Neural cell (in vitro differentiated cells): ENCODE measurements around the gene SMG6.

ENCODE experiments used
- EZH2 ChIP-seq: fragments of 200-600, 300-800 bp; shearing (Covaris generic), sonication (generic); IDR thresholded peaks from 2 replicates; pipeline ENCODE4 v1.6.1; 2014; ENCODE audit warnings: antibody characterized with exemption, low read length, borderline replicate concordance, mild to moderate bottlenecking; ENCODE audit not compliant: insufficient read depth, poor library complexity, severe bottlenecking
- POLR2AphosphoS5 ChIP-seq: IDR thresholded peaks from 2 replicates; pipeline ENCODE4 v1.6.1; 2012
- RAD21 ChIP-seq: fragments of 450-650 bp; conservative IDR thresholded peaks from 2 replicates; pipeline ENCODE4 v1.6.1; 2014; ENCODE audit warnings: antibody characterized with exemption, mild to moderate bottlenecking, moderate library complexity
- TAF1 ChIP-seq: IDR thresholded peaks from 2 replicates; pipeline ENCODE4 v1.6.1; 2012; ENCODE audit warnings: low read depth
- TF ChIP-seq, protein P1 (sequence below): fragments of 450-650 bp; IDR thresholded peaks from 2 replicates; pipeline ENCODE4 v1.5.1; 2014; ENCODE audit warnings: antibody characterized with exemption, mild to moderate bottlenecking, moderate library complexity; ENCODE audit not compliant: poor library complexity, severe bottlenecking
- TF ChIP-seq, protein P2 (sequence below): IDR thresholded peaks from 2 replicates; pipeline ENCODE4 v1.6.1; 2012; ENCODE audit warnings: borderline replicate concordance

DNA sequence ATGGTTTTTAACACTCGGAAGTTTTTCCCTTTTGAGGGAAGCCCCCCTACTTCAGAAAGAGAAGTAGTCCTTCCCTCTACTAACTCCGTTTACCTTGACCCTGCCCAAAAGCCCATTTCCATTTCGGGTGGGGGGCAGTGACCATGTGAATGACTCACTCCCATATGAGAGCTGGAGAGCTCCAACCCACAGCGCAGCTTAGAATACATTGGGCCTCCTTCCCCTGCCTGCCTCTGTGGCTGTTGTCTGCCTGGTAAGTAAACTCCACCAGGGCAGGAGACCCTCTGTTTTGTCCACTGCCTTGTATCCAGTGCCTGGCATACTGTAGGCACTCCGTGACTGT, 34.7 kb upstream of the SMG6 start:
- TF ChIP-seq POLR2AphosphoS5, result no peak
- TF ChIP-seq, protein P1, sequence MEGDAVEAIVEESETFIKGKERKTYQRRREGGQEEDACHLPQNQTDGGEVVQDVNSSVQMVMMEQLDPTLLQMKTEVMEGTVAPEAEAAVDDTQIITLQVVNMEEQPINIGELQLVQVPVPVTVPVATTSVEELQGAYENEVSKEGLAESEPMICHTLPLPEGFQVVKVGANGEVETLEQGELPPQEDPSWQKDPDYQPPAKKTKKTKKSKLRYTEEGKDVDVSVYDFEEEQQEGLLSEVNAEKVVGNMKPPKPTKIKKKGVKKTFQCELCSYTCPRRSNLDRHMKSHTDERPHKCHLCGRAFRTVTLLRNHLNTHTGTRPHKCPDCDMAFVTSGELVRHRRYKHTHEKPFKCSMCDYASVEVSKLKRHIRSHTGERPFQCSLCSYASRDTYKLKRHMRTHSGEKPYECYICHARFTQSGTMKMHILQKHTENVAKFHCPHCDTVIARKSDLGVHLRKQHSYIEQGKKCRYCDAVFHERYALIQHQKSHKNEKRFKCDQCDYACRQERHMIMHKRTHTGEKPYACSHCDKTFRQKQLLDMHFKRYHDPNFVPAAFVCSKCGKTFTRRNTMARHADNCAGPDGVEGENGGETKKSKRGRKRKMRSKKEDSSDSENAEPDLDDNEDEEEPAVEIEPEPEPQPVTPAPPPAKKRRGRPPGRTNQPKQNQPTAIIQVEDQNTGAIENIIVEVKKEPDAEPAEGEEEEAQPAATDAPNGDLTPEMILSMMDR, result no peak
- TF ChIP-seq EZH2, result no peak
- TF ChIP-seq RAD21, result no peak
- TF ChIP-seq, protein P2, sequence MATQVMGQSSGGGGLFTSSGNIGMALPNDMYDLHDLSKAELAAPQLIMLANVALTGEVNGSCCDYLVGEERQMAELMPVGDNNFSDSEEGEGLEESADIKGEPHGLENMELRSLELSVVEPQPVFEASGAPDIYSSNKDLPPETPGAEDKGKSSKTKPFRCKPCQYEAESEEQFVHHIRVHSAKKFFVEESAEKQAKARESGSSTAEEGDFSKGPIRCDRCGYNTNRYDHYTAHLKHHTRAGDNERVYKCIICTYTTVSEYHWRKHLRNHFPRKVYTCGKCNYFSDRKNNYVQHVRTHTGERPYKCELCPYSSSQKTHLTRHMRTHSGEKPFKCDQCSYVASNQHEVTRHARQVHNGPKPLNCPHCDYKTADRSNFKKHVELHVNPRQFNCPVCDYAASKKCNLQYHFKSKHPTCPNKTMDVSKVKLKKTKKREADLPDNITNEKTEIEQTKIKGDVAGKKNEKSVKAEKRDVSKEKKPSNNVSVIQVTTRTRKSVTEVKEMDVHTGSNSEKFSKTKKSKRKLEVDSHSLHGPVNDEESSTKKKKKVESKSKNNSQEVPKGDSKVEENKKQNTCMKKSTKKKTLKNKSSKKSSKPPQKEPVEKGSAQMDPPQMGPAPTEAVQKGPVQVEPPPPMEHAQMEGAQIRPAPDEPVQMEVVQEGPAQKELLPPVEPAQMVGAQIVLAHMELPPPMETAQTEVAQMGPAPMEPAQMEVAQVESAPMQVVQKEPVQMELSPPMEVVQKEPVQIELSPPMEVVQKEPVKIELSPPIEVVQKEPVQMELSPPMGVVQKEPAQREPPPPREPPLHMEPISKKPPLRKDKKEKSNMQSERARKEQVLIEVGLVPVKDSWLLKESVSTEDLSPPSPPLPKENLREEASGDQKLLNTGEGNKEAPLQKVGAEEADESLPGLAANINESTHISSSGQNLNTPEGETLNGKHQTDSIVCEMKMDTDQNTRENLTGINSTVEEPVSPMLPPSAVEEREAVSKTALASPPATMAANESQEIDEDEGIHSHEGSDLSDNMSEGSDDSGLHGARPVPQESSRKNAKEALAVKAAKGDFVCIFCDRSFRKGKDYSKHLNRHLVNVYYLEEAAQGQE, result no peak
- no peak for TF ChIP-seq TAF1
